KMS-11 (cell line): ENCODE results near the gene EBF4.

Experiments
- H2AFZ ChIP-seq: fragments of 200-600 bp; sonication (generic); 2 replicates; pipeline ENCODE4 v1.6.1; 2016; ENCODE audit warnings: antibody characterized with exemption, mixed run types, low read depth
- H3K27ac ChIP-seq: fragments of 200-600 bp; sonication (generic); 2 replicates; pipeline ENCODE4 v1.6.1; 2016; ENCODE audit warnings: mild to moderate bottlenecking, mixed run types
- H3K27me3 ChIP-seq: fragments of 200-600 bp; sonication (generic); 2 replicates; pipeline ENCODE4 v1.6.1; 2017; ENCODE audit warnings: mild to moderate bottlenecking, low read depth, mixed run types, moderate library complexity; ENCODE audit not compliant: insufficient read depth
- H3K36me3 ChIP-seq: fragments of 200-600 bp; sonication (generic); 2 replicates; pipeline ENCODE4 v1.6.1; 2017; ENCODE audit warnings: mild to moderate bottlenecking, mixed run types; ENCODE audit not compliant: insufficient read depth
- H3K4me1 ChIP-seq: fragments of 200-600 bp; sonication (generic); 2 replicates; pipeline ENCODE4 v1.6.1; 2016; ENCODE audit warnings: mild to moderate bottlenecking, low read depth, mixed run types; ENCODE audit not compliant: poor library complexity, severe bottlenecking
- H3K4me2 ChIP-seq: fragments of 200-600 bp; sonication (generic); 2 replicates; pipeline ENCODE4 v1.7.0; 2016; ENCODE audit warnings: mild to moderate bottlenecking, mixed run types
- H3K4me3 ChIP-seq: fragments of 200-600 bp; sonication (generic); IDR thresholded peaks from 2 replicates; pipeline ENCODE4 v1.6.1; 2017; ENCODE audit warnings: low read depth, low read length, mixed read lengths; ENCODE audit not compliant: insufficient read depth
- H3K79me2 ChIP-seq: fragments of 200-600 bp; sonication (generic); 2 replicates; pipeline ENCODE4 v1.6.1; 2016; ENCODE audit warnings: low read depth, mixed run types; ENCODE audit not compliant: insufficient read depth
- H3K9ac ChIP-seq: fragments of 200-600 bp; sonication (generic); 2 replicates; pipeline ENCODE4 v1.6.1; 2016; ENCODE audit warnings: mild to moderate bottlenecking, mixed run types
- H4K20me1 ChIP-seq: fragments of 200-600 bp; sonication (generic); 2 replicates; pipeline ENCODE4 v1.6.1; 2016; ENCODE audit warnings: mild to moderate bottlenecking, mixed run types; ENCODE audit not compliant: insufficient read depth
- TF ChIP-seq, protein P1 (sequence below): fragments of 200-600 bp; sonication (generic); conservative IDR thresholded peaks from 2 replicates; pipeline ENCODE4 v1.6.1; 2017; ENCODE audit warnings: low read depth, mild to moderate bottlenecking, antibody characterized with exemption, low read length, moderate library complexity, mixed read lengths

Gene EBF4

DNA sequence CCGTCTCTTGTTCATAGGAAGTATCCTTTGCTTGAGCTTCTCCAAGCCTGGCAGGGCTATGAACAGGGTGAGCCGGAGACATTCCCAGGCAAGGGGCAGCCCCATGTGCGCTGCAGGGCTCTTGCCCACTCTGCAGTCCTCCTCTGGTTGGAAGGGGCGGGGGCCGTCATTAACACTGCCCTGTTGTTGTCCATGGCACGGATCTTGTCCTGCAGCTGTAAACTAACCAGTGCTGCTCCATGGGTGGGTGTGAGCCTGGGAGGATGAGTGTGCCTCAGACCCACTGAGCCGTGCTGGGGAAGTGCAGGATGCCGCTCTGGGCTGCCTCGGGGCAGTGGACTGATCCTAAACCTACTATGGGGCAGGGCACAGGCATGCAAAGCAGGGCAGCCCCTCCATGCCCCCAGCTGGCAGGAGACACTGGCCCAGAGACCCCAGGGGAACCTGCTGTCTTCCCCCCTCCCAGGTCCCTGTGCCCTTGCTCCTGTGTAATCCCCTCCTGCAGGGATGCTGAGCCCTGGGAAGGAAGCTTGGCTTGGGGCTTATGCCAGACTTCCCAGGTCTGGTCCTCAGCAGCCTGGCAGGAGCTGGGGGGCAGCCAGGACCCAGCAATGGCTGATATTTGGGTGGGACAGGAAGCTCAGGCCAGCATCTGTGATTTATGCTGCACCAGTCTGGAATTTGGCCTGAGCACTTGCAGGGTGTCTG lies 8.5 kb downstream of the EBF4 start:
- Histone ChIP-seq H3K27ac (no peak overlapping the region), H3K27me3 (no peaks in the 10 kb centered on the region), H4K20me1 (no peaks in the 10 kb centered on the region), H2AFZ (no peak overlapping the region), H3K79me2 (no peaks in the 10 kb centered on the region), H3K36me3 (no peaks in the 10 kb centered on the region), H3K4me3 (no peak overlapping the region), H3K9ac (no peak overlapping the region), H3K4me1 (no peaks in the 10 kb centered on the region), H3K4me2 (no peak overlapping the region)
- TF ChIP-seq, protein P1, sequence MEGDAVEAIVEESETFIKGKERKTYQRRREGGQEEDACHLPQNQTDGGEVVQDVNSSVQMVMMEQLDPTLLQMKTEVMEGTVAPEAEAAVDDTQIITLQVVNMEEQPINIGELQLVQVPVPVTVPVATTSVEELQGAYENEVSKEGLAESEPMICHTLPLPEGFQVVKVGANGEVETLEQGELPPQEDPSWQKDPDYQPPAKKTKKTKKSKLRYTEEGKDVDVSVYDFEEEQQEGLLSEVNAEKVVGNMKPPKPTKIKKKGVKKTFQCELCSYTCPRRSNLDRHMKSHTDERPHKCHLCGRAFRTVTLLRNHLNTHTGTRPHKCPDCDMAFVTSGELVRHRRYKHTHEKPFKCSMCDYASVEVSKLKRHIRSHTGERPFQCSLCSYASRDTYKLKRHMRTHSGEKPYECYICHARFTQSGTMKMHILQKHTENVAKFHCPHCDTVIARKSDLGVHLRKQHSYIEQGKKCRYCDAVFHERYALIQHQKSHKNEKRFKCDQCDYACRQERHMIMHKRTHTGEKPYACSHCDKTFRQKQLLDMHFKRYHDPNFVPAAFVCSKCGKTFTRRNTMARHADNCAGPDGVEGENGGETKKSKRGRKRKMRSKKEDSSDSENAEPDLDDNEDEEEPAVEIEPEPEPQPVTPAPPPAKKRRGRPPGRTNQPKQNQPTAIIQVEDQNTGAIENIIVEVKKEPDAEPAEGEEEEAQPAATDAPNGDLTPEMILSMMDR = no peak

GRCh38 chr20:2701671-2702081 lies 9.1 kb downstream of the EBF4 start:
- Histone ChIP-seq H3K27me3 (no peaks in the 10 kb centered on the region), H3K79me2 (no peaks in the 10 kb centered on the region), H3K27ac (no peak overlapping the region), H3K4me2 (no peak overlapping the region), H2AFZ (no peak overlapping the region), H3K4me3 (no peak overlapping the region), H3K9ac (no peak overlapping the region), H3K4me1 (no peaks in the 10 kb centered on the region), H4K20me1 (no peaks in the 10 kb centered on the region), H3K36me3 (no peaks in the 10 kb centered on the region)
- TF ChIP-seq, protein P1 = no peak

DNA sequence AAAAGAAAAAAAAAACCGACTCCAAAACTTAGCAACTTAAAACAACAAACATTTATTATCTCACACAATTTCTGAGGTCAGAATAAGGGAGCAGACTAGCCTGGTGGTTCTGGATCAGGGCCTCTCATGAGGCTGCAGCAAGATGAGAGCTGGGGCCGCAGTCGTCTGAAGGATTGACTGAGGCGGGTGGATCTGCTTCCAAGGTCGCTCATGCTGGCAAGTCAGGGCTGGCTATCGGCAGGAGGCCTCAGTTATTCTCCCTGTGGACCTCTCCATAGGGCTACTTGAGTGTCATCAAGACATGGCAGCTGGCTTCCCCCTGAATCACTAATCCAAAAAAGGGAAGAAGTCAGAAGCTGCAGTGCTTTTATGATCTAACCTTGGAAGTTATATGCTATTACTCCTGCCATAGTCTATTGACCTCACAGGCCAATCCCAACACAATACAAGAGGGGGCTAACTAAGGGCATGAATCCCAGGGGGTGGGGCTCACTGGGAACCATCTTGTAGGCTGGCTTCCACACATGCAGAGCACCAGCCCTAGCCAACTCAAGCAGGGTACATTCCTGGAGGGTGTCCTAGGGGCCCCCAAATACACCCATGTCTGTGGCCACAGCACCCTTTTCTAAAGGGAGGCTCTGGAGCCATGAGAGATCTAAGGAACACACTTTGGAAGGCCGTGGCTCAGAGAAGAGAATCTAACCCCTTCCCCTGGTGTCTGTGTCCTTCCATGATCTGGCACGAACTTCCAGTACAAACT lies 11.3 kb downstream of the EBF4 start:
- H4K20me1 ChIP-seq = no peaks in the 10 kb centered on the region
- no peaks in the 10 kb centered on the region for H3K27me3 ChIP-seq

GRCh38 chr20:2705931-2706645 lies 13.5 kb downstream of the EBF4 start:
- H3K27me3 ChIP-seq = no peaks in the 10 kb centered on the region
- no peaks in the 10 kb centered on the region for H3K36me3 ChIP-seq
- H2AFZ ChIP-seq = no peak overlapping the region
- no peaks in the 10 kb centered on the region for H4K20me1 ChIP-seq
- no peak overlapping the region for H3K4me3 ChIP-seq
- TF ChIP-seq, protein P1 = no peak
- no peak overlapping the region for H3K4me2 ChIP-seq
- H3K27ac ChIP-seq = no peak overlapping the region
- no peak overlapping the region for H3K9ac ChIP-seq
- no peaks in the 10 kb centered on the region for H3K79me2 ChIP-seq
- no peaks in the 10 kb centered on the region for H3K4me1 ChIP-seq

More for the DNA sequence above, 11.3 kb downstream of the EBF4 start:
- Histone ChIP-seq H3K4me1 (no peaks in the 10 kb centered on the region), H3K4me2 (no peak overlapping the region), H3K9ac (no peak overlapping the region), H2AFZ (no peak overlapping the region), H3K79me2 (no peaks in the 10 kb centered on the region), H3K27ac (no peak overlapping the region), H3K4me3 (no peak overlapping the region), H3K36me3 (no peaks in the 10 kb centered on the region)
- TF ChIP-seq, protein P1 = no peak
